K562 (cell line): Measurements from ENCODE around the gene GJC2.

Experiments used
- CHD2 ChIP-seq: IDR thresholded peaks from 2 replicates; pipeline ENCODE4 v1.6.1; 2011; ENCODE audit warnings: low read depth, low read length
- CTCF ChIP-seq, 3 experiments: IDR thresholded peaks in 2 of 3; conservative IDR thresholded peaks in 1 of 3; 2 replicates each; pipeline ENCODE4 v1.5.1; 2011 to 2012; ENCODE audit warnings: low read length in 3 of 3, mild to moderate bottlenecking in 3 of 3, control low read depth in 2 of 3, improper control_type of control experiment in 1 of 3, inconsistent platforms in 1 of 3, low read depth in 1 of 3, mixed read lengths in 1 of 3, moderate library complexity in 1 of 3; ENCODE audit not compliant: insufficient read depth in 2 of 3
- FIP1L1 ChIP-seq: fragments of 200-400 bp; formaldehyde crosslinking; IDR thresholded peaks from 2 replicates; pipeline ENCODE4 v1.6.1; 2018; ENCODE audit warnings: mild to moderate bottlenecking, low read depth, low read length; ENCODE audit not compliant: poor library complexity, severe bottlenecking
- HDAC2 ChIP-seq: fragments of 450-650 bp; IDR thresholded peaks from 2 replicates; pipeline ENCODE4 v1.6.1; 2016; ENCODE audit warnings: mild to moderate bottlenecking
- HNRNPH1 ChIP-seq: fragments of 200-400 bp; formaldehyde crosslinking; optimal IDR thresholded peaks from 2 replicates; pipeline ENCODE3; 2017; ENCODE audit warnings: low read depth, mild to moderate bottlenecking, low read length, moderate library complexity
- KAT8 ChIP-seq: fragments of 450-650 bp; IDR thresholded peaks from 2 replicates; pipeline ENCODE4 v1.6.1; 2016; ENCODE audit warnings: low read depth, mild to moderate bottlenecking
- MAX ChIP-seq: sonication (generic); formaldehyde crosslinking; IDR thresholded peaks from 2 replicates; pipeline ENCODE4 v1.9.0; 2022; ENCODE audit warnings: mild to moderate bottlenecking, missing genetic modification reagents
- NUFIP1 ChIP-seq: fragments of 450-650 bp; IDR thresholded peaks from 2 replicates; pipeline ENCODE4 v1.6.1; 2018; ENCODE audit not compliant: partially characterized antibody
- REST ChIP-seq, 2 experiments: fragments of 450-650 bp; formaldehyde crosslinking in 1 of 2; IDR thresholded peaks; 2 replicates each; pipeline versions ENCODE4 v1.4.0 to v1.6.1; 2014 to 2020; ENCODE audit warnings: mild to moderate bottlenecking in 2 of 2, borderline replicate concordance in 1 of 2, low read depth in 1 of 2
- RFX5 ChIP-seq: IDR thresholded peaks from 2 replicates; pipeline ENCODE4 v1.6.1; 2011; ENCODE audit warnings: low read depth, mild to moderate bottlenecking, improper control_type of control experiment, low read length
- TEAD4 ChIP-seq, 2 experiments: sonication (generic) in 1 of 2; formaldehyde crosslinking in 1 of 2; IDR thresholded peaks; 2 replicates each; pipeline versions ENCODE4 v1.6.1 to v1.8.0; 2012 to 2022; ENCODE audit warnings: borderline replicate concordance in 1 of 2, inconsistent platforms in 1 of 2, low read length in 1 of 2, mild to moderate bottlenecking in 1 of 2, missing genetic modification reagents in 1 of 2
- TFAP4 ChIP-seq: sonication (generic); formaldehyde crosslinking; IDR thresholded peaks from 2 replicates; pipeline ENCODE4 v1.8.0; 2022; ENCODE audit warnings: missing genetic modification reagents, mild to moderate bottlenecking, moderate library complexity, borderline replicate concordance
- ZBTB11 ChIP-seq, 3 experiments: fragments of 200-800 bp in 1 of 3; fragments of 250-450 bp in 1 of 3; fragments of 450-650 bp in 1 of 3; sonication (Bioruptor Pico) in 1 of 3; sonication (Bioruptor generic) in 1 of 3; formaldehyde crosslinking in 1 of 3; IDR thresholded peaks; 2 replicates each; pipeline versions ENCODE4 v1.6.1 to v1.8.0; 2016 to 2022; ENCODE audit warnings: mild to moderate bottlenecking in 2 of 3, missing genetic modification characterization in 2 of 3, missing compliant biosample characterization in 1 of 3, moderate library complexity in 1 of 3

- no peak for TF ChIP-seq CTCF (IDR thresholded peaks at IDR 0.05 in 2 of 3, conservative IDR thresholded peaks at IDR 0.05 in 1 of 3; ENCODE audit: insufficient read depth in 2 of 3, low read depth in 1 of 3, low read length in 3 of 3)
- no peak for TF ChIP-seq TFAP4 (CRISPR knock-in tag)
- no peak for TF ChIP-seq KAT8
- no peak for TF ChIP-seq REST (IDR thresholded peaks at IDR 0.05; ENCODE audit: borderline replicate concordance)
- no peak for TF ChIP-seq REST (CRISPR knock-in tag; IDR thresholded peaks at IDR 0.05; ENCODE audit: low read depth)
- no peak for TF ChIP-seq RFX5
- no peak for TF ChIP-seq FIP1L1
- TF ChIP-seq MAX (CRISPR knock-in tag) = no peak
- TF ChIP-seq TEAD4 (IDR thresholded peaks at IDR 0.05; ENCODE audit: low read length) = no peak
- no peak for TF ChIP-seq TEAD4 (CRISPR knock-in tag; IDR thresholded peaks at IDR 0.05; ENCODE audit: borderline replicate concordance)
- no peak for TF ChIP-seq HNRNPH1
- no peak for TF ChIP-seq HDAC2
- TF ChIP-seq ZBTB11 (CRISPR knock-in tag; IDR thresholded peaks at IDR 0.05) = no peak
- no peak for TF ChIP-seq NUFIP1
- no peak for TF ChIP-seq CHD2
Measured at GRCh38 chr1:228134591-228134990, 15.1 kb upstream of the GJC2 start.
